ENCODE results near the gene NOD2.

Gene NOD2

DNA sequence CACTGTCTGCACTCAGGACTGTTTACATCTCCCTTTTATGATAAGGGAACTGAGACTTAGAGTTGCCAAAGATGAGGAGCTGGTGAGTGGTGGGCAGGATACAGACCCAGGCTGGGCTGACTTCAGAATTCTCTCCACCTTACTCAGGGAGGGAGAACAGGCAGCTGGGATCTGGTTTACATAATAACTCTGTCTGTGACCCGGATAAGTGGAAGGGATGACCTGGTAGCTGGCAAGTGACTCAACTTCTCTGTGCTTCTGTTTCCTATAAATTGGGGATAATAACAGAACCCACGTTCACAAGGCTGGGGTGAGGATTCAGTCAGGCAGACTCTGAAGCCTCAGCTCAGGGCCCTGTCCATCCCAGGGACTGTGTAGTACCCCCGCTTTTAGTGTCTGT lies 14.9 kb upstream of the NOD2 start:
- no peak for DNase-seq (ENCODE audit: low spot score)
- TF ChIP-seq CTCF (IDR thresholded peaks at IDR 0.05; ENCODE audit: extremely low read depth, missing control alignments) = no peak

DNA sequence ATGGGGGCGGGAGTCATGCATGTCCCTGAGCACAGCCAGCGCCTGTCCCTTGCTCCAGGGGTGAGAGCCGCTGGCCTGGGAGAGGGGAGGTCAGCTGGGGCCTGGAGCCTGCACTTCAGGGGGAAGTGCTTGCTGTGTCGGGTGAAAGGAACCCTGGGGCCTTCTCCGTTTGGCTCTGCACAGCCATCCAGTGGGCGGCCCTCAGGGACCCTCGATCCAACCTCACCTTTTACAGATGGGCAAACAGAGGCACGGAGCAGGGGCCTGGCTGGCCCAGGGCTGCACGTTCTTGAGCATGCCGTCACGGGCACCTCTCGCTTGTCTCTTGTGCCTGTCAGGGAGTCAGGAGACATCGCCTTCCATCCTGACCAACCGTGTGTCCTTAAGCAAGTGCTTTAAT lies 14.1 kb upstream of the NOD2 start:
- no peak for TF ChIP-seq CTCF (IDR thresholded peaks at IDR 0.05; ENCODE audit: extremely low read depth, missing control alignments)

GRCh38 chr16:50679676-50680555 lies 13.5 kb upstream of the NOD2 start:
- DNase-seq (ENCODE audit: low spot score) = no peak

More for the DNA sequence above, 14.1 kb upstream of the NOD2 start:
- DNase-seq (ENCODE audit: low spot score) = no peak

GRCh38 chr16:50680556-50680893 lies 12.9 kb upstream of the NOD2 start:
- TF ChIP-seq CTCF (IDR thresholded peaks at IDR 0.05; ENCODE audit: extremely low read depth, missing control alignments) = no peak
- no peak for DNase-seq (ENCODE audit: low spot score)

More at GRCh38 chr16:50679676-50680555, 13.5 kb upstream of the NOD2 start:
- no peak for TF ChIP-seq CTCF (IDR thresholded peaks at IDR 0.05; ENCODE audit: extremely low read depth, missing control alignments)

GRCh38 chr16:50681021-50681885 lies 12.2 kb upstream of the NOD2 start, which contains the start of gene SNX20:
SNX20 (minus strand) TSS chr16:50681312; CDS start chr16:50677526, 3,786 bp downstream.
- peak; percentile 74 for DNase-seq (ENCODE audit: low spot score)

DNA sequence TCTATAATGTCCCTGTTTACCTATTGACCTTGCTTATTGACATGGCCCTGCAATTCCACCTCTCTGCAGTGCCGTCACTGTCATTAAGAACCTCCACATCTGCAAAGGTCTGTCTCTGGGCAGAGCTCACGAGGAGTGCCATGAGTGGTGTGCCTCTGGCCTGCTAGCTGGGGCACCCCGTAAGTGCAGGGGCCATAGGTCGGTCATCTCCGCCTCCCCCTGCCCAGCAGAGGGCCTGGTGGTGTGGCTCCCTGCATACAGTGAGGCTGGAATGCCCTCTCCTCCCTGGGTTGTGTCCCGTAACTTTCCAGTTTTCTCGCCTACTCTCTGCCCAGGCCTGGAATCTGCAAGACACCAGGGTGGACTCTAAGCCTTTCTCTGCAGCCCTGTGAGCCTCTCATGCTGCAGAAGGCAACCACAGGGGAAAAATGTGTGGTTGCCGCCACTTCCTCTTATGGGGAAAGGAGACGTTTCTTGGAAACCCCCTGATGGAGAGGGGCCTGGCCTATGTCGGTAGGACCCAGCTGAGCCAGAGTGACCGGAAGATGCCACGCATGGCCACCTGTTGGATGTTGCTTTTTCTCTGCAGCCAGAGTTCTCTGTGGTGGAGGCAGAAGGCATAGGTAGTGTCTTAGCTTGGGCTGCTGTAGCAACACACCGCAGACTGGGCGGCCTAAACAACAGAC lies 9.6 kb upstream of the NOD2 start:
- DNase-seq (ENCODE audit: low spot score) = peak; percentile 79
- no peak for TF ChIP-seq CTCF (IDR thresholded peaks at IDR 0.05; ENCODE audit: extremely low read depth, missing control alignments)

More at GRCh38 chr16:50681021-50681885, 12.2 kb upstream of the NOD2 start, which contains the start of gene SNX20:
- no peak for TF ChIP-seq CTCF (IDR thresholded peaks at IDR 0.05; ENCODE audit: extremely low read depth, missing control alignments)
